Calu3 (cell line): ENCODE results near the gene AKIP1. TPM values are rescaled to one million over a fixed set of nuclear protein-coding genes. Genes with fewer than 3 reads are reported as not detected.

ENCODE experiments used
- BruUV-seq: library from RNA; stranded (reverse); fragments of 400-500 nt; replicated peaks from 2 replicates; lab custom pipeline; 2021; lab: Mats Ljungman, UMichigan
- CTCF ChIA-PET: fragments of 300-600 bp; sonication (Branson Sonifier 250); formaldehyde crosslinking; loops from one replicate; lab custom pipeline; 2022; ENCODE audit warnings: antibody characterized with exemption; lab: Charles Lee
- DNase-seq: peaks from one replicate; pipeline ENCODE4 v3.0.0; 2022
- H3K27ac Mint-ChIP-seq: one replicate; pipeline ENCODE4 v1.8.0; 2022; ENCODE audit warnings: mixed read lengths; ENCODE audit not compliant: unreplicated experiment
- H3K27me3 Mint-ChIP-seq: one replicate; pipeline ENCODE4 v1.8.0; 2022; ENCODE audit warnings: mixed read lengths; ENCODE audit not compliant: unreplicated experiment
- H3K36me3 Mint-ChIP-seq: one replicate; pipeline ENCODE4 v1.8.0; 2022; ENCODE audit warnings: mild to moderate bottlenecking, moderate library complexity, mixed read lengths; ENCODE audit not compliant: insufficient read depth, unreplicated experiment
- H3K4me1 Mint-ChIP-seq: one replicate; pipeline ENCODE4 v1.8.0; 2022; ENCODE audit warnings: mild to moderate bottlenecking, low read depth, mixed read lengths; ENCODE audit not compliant: unreplicated experiment
- H3K4me3 Mint-ChIP-seq: one replicate; pipeline ENCODE4 v1.8.0; 2022; ENCODE audit warnings: mild to moderate bottlenecking, low read depth, moderate library complexity, mixed read lengths; ENCODE audit not compliant: unreplicated experiment
- H3K9me3 Mint-ChIP-seq: one replicate; pipeline ENCODE4 v1.8.0; 2022; ENCODE audit warnings: low read depth, mixed read lengths; ENCODE audit not compliant: unreplicated experiment
- intact Hi-C: fragments of 100-400 bp; cut with micrococcal nuclease; formaldehyde crosslinking; loops from one replicate; pipeline ENCODE4 v1.10.0; 2022; ENCODE audit not compliant: unreplicated experiment
- total RNA-seq: library from RNA; stranded (reverse); gene quantifications from 2 replicates; pipeline ENCODE4 v1.2.3, GENCODE V29; 2022
- TF ChIP-seq, protein P1 (sequence below): fragments of 200-600 bp; IDR thresholded peaks from one replicate; pipeline ENCODE4 v1.8.0; 2022; ENCODE audit warnings: antibody characterized with exemption; ENCODE audit not compliant: unreplicated experiment

The AKIP1 gene
- total RNA-seq, 1 experiment from 2014 or later: 23.0 TPM

GRCh38 chr11:8922691-8923090 is 11.7 kb downstream of the AKIP1 start:
- TF ChIP-seq, protein P1, sequence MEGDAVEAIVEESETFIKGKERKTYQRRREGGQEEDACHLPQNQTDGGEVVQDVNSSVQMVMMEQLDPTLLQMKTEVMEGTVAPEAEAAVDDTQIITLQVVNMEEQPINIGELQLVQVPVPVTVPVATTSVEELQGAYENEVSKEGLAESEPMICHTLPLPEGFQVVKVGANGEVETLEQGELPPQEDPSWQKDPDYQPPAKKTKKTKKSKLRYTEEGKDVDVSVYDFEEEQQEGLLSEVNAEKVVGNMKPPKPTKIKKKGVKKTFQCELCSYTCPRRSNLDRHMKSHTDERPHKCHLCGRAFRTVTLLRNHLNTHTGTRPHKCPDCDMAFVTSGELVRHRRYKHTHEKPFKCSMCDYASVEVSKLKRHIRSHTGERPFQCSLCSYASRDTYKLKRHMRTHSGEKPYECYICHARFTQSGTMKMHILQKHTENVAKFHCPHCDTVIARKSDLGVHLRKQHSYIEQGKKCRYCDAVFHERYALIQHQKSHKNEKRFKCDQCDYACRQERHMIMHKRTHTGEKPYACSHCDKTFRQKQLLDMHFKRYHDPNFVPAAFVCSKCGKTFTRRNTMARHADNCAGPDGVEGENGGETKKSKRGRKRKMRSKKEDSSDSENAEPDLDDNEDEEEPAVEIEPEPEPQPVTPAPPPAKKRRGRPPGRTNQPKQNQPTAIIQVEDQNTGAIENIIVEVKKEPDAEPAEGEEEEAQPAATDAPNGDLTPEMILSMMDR: no peak
- CTCF ChIA-PET: interaction anchor here (1.1 kb wide), 1 partner anchor 11 kb away, joined by 7 read pairs; no protein-coding TSS in a partner anchor
- no peak overlapping the region for H3K4me3 Mint-ChIP-seq
- intact Hi-C loops: no loop called here
- H3K4me1 Mint-ChIP-seq: no peaks in the 10 kb centered on the region
- H3K9me3 Mint-ChIP-seq: no peaks in the 10 kb centered on the region
- BruUV-seq: no TSS peak
- H3K36me3 Mint-ChIP-seq: no peaks in the 10 kb centered on the region
- no peaks in the 10 kb centered on the region for H3K27me3 Mint-ChIP-seq
- no peak overlapping the region for H3K27ac Mint-ChIP-seq
- no peak for DNase-seq

GRCh38 chr11:8925711-8926110 is 14.7 kb downstream of the AKIP1 start:
- Mint-ChIP-seq H3K9me3 (no peaks in the 10 kb centered on the region), H3K36me3 (no peaks in the 10 kb centered on the region), H3K4me1 (no peaks in the 10 kb centered on the region), H3K27ac (no peak overlapping the region), H3K27me3 (peaks cover 11% of the 10 kb centered on the region), H3K4me3 (no peak overlapping the region)
- CTCF ChIA-PET: interaction anchor here (0.6 kb wide), 1 partner anchor 421 kb away, joined by 4 read pairs; no protein-coding TSS in a partner anchor
- TF ChIP-seq, protein P1: no peak
- no TSS peak for BruUV-seq
- no peak for DNase-seq
- intact Hi-C loops: no loop called here

DNA sequence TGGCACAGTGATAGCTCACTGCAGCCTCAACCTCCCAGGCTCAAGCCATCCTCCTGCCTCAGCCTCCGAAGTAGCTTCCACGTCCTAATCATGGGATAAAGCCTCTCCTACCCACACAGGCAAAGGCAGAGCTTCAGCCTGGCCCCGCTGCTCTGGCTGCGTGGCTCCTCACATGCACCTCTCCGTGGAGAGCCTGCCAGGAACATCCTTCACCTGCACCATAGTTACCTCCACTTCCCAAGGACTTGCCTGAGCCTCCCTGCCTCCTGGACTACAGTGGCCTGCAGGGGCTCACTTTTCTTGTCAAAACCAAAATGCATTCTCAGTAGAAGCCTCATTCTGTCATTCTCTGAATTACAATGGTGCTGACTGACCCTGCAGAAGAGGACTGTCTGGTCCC is 15.2 kb downstream of the AKIP1 start:
- CTCF ChIA-PET: interaction anchor here (1.2 kb wide), 1 partner anchor 34 kb away, joined by 3 read pairs; no protein-coding TSS in a partner anchor
- H3K27me3 Mint-ChIP-seq: peaks cover 11% of the 10 kb centered on the region
- BruUV-seq: no TSS peak
- H3K9me3 Mint-ChIP-seq: no peaks in the 10 kb centered on the region
- DNase-seq: no peak
- TF ChIP-seq, protein P1: no peak
- H3K4me3 Mint-ChIP-seq: no peak overlapping the region
- H3K27ac Mint-ChIP-seq: no peak overlapping the region
- no peaks in the 10 kb centered on the region for H3K36me3 Mint-ChIP-seq
- intact Hi-C loops: no loop called here
- no peaks in the 10 kb centered on the region for H3K4me1 Mint-ChIP-seq

DNA sequence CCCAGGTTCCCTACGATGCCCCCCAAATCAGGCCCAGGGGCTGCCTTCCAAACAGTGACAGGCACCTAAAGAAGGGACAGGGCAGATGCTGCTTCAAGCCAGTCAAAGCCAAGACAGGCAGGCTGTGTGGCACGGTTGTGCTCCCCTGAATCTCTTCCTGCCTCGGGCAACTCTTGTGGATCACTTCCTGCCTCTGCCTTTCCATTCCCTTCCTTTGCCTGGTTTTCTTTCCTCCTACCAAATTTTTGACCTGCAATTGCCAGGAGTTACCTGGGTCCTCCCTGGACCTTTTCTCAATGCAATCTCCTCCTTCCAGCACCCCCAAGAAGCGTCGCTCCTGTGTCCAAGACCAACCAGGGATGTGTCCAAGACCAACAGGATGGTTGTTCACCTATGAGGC is 16.2 kb downstream of the AKIP1 start:
- intact Hi-C loops: no loop called here
- Mint-ChIP-seq H3K4me1 (no peaks in the 10 kb centered on the region), H3K27ac (no peak overlapping the region), H3K9me3 (no peaks in the 10 kb centered on the region), H3K4me3 (no peak overlapping the region), H3K27me3 (peaks cover 11% of the 10 kb centered on the region), H3K36me3 (no peaks in the 10 kb centered on the region)
- CTCF ChIA-PET: interaction anchor here (1.2 kb wide), 1 partner anchor 33 kb away, joined by 3 read pairs; no protein-coding TSS in a partner anchor
- DNase-seq: no peak
- TF ChIP-seq, protein P1: no peak
- BruUV-seq: no TSS peak
